ENCODE data around the gene PSMC4.

Gene PSMC4

DNA sequence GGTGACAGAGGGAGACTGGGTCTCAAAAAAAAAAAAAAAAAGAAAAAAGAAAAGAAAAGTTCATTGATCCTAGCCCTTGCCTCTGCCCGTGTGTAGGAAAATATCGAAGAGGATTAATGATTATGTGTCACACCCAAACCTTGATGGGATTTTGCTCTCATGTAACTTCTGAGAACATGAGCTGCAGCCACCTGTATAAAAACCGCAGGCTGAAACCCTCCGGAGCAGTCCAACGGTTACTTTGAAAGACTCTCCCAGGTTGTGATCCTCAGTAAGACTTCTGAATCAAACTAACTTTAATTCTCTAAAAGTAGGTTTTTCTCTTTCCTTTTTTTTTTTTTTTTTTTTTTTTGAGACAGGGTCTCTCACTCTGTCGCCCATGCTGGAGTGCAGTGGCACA, 4.3 kb upstream of the PSMC4 start:
- TF ChIP-seq, protein P1, sequence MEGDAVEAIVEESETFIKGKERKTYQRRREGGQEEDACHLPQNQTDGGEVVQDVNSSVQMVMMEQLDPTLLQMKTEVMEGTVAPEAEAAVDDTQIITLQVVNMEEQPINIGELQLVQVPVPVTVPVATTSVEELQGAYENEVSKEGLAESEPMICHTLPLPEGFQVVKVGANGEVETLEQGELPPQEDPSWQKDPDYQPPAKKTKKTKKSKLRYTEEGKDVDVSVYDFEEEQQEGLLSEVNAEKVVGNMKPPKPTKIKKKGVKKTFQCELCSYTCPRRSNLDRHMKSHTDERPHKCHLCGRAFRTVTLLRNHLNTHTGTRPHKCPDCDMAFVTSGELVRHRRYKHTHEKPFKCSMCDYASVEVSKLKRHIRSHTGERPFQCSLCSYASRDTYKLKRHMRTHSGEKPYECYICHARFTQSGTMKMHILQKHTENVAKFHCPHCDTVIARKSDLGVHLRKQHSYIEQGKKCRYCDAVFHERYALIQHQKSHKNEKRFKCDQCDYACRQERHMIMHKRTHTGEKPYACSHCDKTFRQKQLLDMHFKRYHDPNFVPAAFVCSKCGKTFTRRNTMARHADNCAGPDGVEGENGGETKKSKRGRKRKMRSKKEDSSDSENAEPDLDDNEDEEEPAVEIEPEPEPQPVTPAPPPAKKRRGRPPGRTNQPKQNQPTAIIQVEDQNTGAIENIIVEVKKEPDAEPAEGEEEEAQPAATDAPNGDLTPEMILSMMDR (IDR thresholded peaks at IDR 0.05; ENCODE audit: extremely low read depth, missing control alignments): no peak

DNA sequence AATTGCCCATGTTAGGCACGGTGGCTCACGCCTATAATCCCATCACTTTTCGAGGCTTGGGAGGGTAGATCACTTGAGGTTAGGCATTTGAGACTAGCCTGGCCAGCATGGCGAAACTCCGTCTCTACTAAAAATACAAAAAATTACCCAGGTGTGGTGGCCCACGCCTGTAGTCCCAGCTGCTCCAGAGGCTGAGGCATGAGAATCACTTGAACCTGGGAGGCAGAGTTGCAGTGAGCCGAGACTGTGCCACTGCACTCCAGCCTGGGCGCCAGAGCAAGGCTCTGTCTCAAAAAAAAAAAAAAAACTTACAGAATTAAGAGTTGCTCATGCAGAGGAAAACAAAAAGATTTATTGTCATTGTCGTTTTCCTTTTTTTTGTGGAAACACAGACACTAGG, 3.4 kb upstream of the PSMC4 start:
- TF ChIP-seq, protein P1 (IDR thresholded peaks at IDR 0.05; ENCODE audit: extremely low read depth, missing control alignments): no peak
- no peak for DNase-seq (ENCODE audit: low spot score)

More for the DNA sequence above, 4.3 kb upstream of the PSMC4 start:
- DNase-seq (ENCODE audit: low spot score): no peak

DNA sequence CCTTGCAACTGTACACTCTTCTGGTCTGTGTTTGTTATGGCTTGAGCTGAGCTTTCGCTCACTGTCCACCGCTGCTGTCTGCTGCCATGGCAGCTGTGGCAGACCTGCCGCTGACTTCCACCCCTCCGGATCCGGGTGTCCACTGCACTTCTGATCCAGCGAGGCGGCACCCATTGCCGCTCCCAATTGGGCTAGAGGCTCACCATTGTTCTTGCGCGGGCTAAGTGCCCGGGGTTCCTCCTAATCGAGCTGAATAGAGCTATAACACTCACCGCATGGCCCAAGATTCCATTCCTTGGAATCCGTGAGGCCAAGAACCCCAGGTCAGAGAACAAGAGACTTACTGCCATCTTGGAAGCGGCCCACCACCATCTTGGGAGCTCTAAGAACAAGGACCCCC, 2.2 kb upstream of the PSMC4 start:
- DNase-seq (ENCODE audit: low spot score): no peak
- TF ChIP-seq, protein P1 (IDR thresholded peaks at IDR 0.05; ENCODE audit: extremely low read depth, missing control alignments): no peak

DNA sequence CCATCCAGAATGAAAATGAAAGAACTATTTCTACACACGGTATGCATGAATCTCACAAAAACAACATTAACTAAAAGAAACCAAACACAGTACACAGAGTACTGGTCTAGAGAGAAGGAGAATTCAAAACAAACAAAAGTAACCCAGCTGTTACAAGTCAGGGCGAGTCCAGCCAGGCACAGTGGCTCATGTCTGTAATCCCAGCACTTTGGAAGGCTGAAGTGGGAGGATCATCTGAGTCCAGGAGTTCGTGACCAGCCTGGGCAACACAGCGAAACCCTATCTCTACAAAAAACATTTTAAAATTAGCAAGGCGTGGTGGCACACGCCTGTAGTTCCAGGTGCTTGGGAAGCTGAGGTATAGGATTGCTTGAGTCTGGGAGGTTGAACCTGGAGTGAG, 1.7 kb upstream of the PSMC4 start:
- TF ChIP-seq, protein P1 (IDR thresholded peaks at IDR 0.05; ENCODE audit: extremely low read depth, missing control alignments): no peak
- DNase-seq (ENCODE audit: low spot score): no peak

DNA sequence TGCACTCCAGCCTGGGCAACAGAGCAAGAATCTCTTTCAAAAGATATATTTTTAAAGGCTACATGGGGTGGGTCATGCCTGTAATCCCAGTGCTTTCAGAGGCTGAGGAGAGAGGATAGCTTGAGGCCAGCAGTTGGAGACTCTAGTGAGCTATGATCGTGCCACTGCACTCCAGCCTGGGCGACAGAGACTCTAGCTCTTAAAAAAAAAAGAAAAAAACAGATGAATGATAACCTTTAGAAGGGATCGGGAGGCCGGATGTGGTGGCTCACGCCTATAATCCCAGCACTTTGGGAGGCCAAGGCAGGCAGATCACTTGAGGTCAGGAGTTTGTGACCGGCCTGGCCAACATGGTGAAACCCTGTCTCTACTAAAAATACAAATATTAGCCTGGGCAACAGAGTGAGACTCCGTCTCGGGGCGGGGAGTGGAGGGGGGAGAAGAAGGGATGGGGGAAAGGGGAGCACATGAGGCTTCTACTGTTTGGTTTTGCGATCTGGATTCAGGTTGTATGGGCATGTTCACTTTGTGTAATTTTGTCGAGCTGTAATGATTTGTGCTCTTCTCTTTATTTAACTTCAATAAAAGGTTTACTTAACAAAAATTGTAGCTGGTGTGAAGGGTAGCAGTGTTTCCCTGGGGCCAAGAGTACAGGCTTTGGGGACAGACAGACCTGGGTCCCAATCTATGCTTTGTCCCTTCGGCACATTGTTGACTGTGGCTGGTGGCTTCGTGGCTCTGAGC, 1.1 kb upstream of the PSMC4 start:
- DNase-seq (ENCODE audit: low spot score): peak; percentile 15
- TF ChIP-seq, protein P1 (IDR thresholded peaks at IDR 0.05; ENCODE audit: extremely low read depth, missing control alignments): no peak

DNA sequence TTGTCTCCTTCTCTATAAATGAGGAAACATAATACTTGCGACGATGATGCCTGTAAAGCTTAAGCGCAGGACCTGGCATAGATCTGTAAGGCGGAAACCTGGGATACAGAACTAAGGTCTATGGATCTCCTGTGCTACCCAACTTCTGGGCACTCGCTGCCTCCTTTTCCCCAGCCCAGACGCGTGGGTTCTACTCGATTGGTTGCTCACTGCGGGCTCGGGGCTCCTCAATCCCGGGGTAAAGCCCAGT, 615 bp upstream of the PSMC4 start:
- TF ChIP-seq, protein P1 (IDR thresholded peaks at IDR 0.05; ENCODE audit: extremely low read depth, missing control alignments): no peak
- no peak for DNase-seq (ENCODE audit: low spot score)

DNA sequence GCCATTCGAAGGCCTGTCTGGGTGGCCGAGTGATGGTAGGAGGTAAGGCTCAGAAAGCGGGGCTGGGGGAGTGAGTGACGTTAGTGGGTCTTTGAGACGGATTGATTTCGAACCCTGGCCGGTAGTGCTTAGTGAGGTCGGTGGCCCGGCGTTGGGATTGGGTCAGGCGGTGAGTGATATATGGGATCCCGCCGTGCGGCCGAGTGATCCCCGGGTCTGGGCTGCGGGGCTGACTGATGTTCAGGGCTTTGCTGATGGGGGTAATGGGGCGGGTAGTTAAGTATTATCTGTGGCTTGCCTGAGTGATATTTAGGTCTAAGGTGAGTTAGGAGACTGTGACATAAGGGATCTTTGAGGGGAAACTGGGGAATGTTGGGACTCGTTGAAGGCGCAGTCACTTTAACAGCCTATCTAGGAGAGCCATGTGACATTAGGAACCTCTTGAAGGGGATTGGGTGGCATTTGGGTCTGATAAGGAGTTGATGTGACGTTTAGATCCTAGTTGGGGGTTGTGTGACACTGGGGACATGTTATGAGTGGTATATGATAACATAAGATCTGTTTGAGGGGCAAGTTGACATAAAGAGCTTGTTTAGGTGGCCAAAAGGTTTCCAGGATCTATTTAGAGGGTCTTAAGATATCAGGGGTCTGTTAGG, 543 bp downstream of the PSMC4 start:
- DNase-seq (ENCODE audit: low spot score): no peak
- TF ChIP-seq, protein P1 (IDR thresholded peaks at IDR 0.05; ENCODE audit: extremely low read depth, missing control alignments): no peak

All from GM20000 (cell line).